Measurements from ENCODE around the gene ADAMTS14. TPM values are rescaled to one million over a fixed set of nuclear protein-coding genes. Genes with fewer than 3 reads are reported as not detected.

The ADAMTS14 gene
- total and polyA plus RNA-seq, 11 donors = 0.11 to 3.8 (median 0.37) TPM; not detected in 1

- ATAC-seq (no peak), DNase-seq (no peak)
- H3K4me3 ChIP-seq = no peak overlapping the region
- intact Hi-C loops (cut with DNase I) = no loop called here
- peaks cover 0 to 6% (median 0%) of the 10 kb centered on the region in 9 donors for H3K27me3 ChIP-seq
- no peaks in the 10 kb centered on the region for H3K9me3 ChIP-seq
- H3K27ac ChIP-seq = no peak overlapping the region
- H3K36me3 ChIP-seq = no peaks in the 10 kb centered on the region
- H3K4me1 ChIP-seq = peaks cover 0 to 35% (median 1%) of the 10 kb centered on the region in 12 donors
- TF ChIP-seq CTCF (IDR thresholded peaks at IDR 0.05) = no peak
- TF ChIP-seq POLR2A (IDR thresholded peaks at IDR 0.05) = no peak
- WGBS, 4 donors = 94 to 100% (median 96%) methylated on average over 4 of the region's 4 CpGs
Measured at GRCh38 chr10:70780772-70781171, 108.5 kb downstream of the ADAMTS14 start.

GRCh38 chr10:70781461-70782051 is 109.2 kb downstream of the ADAMTS14 start:
- no peaks in the 10 kb centered on the region for H3K36me3 ChIP-seq
- H3K27me3 ChIP-seq = peaks cover 0 to 6% (median 0%) of the 10 kb centered on the region in 9 donors
- intact Hi-C loops (cut with DNase I) = no loop called here
- TF ChIP-seq POLR2A (IDR thresholded peaks at IDR 0.05) = no peak
- H3K9me3 ChIP-seq = no peaks in the 10 kb centered on the region
- ATAC-seq = no peak
- no peak for DNase-seq
- no peak overlapping the region for H3K27ac ChIP-seq
- WGBS, 4 donors = 96 to 98% (median 97%) methylated on average over 7 to 8 of the region's 8 CpGs
- no peak overlapping the region for H3K4me3 ChIP-seq
- H3K4me1 ChIP-seq = peaks cover 0 to 35% (median 1%) of the 10 kb centered on the region in 12 donors

GRCh38 chr10:70782086-70782745 is 109.9 kb downstream of the ADAMTS14 start:
- H3K4me1 ChIP-seq = peaks cover 0 to 35% (median 1%) of the 10 kb centered on the region in 12 donors
- no peaks in the 10 kb centered on the region for H3K36me3 ChIP-seq
- H3K4me3 ChIP-seq = no peak overlapping the region
- peaks cover 0 to 6% (median 0%) of the 10 kb centered on the region in 9 donors for H3K27me3 ChIP-seq
- TF ChIP-seq POLR2A (IDR thresholded peaks at IDR 0.05) = no peak
- TF ChIP-seq CTCF (IDR thresholded peaks at IDR 0.05) = no peak
- intact Hi-C loops (cut with DNase I) = no loop called here
- H3K27ac ChIP-seq = no peak overlapping the region
- 32 to 62% (median 59%) methylated on average over 4 of the region's 4 CpGs for WGBS, 4 donors
- DNase-seq = peak in 4 of 5 donors; percentile 47 to 66 (median 54)
- H3K9me3 ChIP-seq = peaks cover 0 to under 1% (median 0%) of the 10 kb centered on the region in 12 donors
- peak in 3 of 4 donors; percentile 22 to 69 (median 57) for ATAC-seq

- Histone ChIP-seq H3K27ac (no peak overlapping the region), H3K27me3 (peaks cover 0 to 6% (median 0%) of the 10 kb centered on the region in 9 donors), H3K4me3 (no peak overlapping the region), H3K4me1 (peaks cover 0 to 35% (median 1%) of the 10 kb centered on the region in 12 donors), H3K9me3 (peaks cover 0 to 8% (median 2%) of the 10 kb centered on the region in 12 donors), H3K36me3 (no peaks in the 10 kb centered on the region)
- DNase-seq (no peak), ATAC-seq (peak in 1 of 4 donors; percentile 28)
- WGBS, 4 donors = 63 to 79% (median 73%) methylated on average over 9 to 11 of the region's 11 CpGs
- intact Hi-C loops (cut with DNase I) = no loop called here
- no peak for TF ChIP-seq CTCF (IDR thresholded peaks at IDR 0.05)
- TF ChIP-seq POLR2A (IDR thresholded peaks at IDR 0.05) = no peak
Measured at GRCh38 chr10:70782746-70783680, 110.7 kb downstream of the ADAMTS14 start.
